ENCODE measurements around the gene ATP6V1B1.

DNA sequence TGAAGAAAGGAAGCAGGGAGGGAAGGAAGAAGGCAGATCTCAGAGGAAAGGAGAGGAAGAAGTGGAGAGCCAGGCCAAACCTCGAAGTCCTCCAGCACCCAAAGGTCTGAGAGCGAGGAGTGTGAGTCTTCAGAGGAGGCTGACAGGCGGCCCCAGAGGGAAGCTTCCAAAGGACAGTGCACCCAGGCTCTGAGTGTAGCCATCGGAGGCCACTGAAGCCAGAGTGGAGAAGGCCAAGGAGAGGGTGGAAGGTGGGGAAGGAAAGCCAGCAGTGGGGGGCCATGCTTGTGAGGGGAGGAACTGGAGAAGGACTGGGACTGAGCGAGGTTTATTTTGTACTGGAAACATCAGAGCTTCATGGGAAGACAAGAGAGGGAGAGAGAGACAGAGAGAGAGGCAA, 6.0 kb downstream of the ATP6V1B1 start:
- no peak for TF ChIP-seq POLR2A (IDR thresholded peaks at IDR 0.05)
- TF ChIP-seq, protein P1, sequence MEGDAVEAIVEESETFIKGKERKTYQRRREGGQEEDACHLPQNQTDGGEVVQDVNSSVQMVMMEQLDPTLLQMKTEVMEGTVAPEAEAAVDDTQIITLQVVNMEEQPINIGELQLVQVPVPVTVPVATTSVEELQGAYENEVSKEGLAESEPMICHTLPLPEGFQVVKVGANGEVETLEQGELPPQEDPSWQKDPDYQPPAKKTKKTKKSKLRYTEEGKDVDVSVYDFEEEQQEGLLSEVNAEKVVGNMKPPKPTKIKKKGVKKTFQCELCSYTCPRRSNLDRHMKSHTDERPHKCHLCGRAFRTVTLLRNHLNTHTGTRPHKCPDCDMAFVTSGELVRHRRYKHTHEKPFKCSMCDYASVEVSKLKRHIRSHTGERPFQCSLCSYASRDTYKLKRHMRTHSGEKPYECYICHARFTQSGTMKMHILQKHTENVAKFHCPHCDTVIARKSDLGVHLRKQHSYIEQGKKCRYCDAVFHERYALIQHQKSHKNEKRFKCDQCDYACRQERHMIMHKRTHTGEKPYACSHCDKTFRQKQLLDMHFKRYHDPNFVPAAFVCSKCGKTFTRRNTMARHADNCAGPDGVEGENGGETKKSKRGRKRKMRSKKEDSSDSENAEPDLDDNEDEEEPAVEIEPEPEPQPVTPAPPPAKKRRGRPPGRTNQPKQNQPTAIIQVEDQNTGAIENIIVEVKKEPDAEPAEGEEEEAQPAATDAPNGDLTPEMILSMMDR (IDR thresholded peaks at IDR 0.05), result no peak
